ENCODE results near the gene NSG1.

DNA sequence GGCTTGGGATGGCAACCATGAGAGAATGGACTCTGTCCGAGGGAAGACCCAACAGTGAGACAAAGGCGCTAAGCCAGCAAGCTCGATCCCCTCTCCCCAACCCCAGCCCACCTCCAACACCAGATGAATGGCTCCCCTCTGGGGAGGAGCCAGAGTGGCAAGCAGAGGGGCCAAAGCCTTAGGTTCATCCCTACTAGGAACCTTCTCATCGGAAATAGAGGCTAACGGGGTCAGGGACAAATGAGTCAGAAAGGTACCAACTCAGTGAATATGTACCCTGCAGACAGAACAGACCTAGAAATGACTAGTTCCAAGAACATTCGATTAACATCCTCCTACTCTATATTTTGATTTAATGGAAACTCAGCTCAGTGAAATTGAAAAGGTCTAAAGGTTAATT, 73.9 kb downstream of the NSG1 start:
- TF ChIP-seq CTCF (conservative IDR thresholded peaks at IDR 0.05) (no peak), EZH2 (IDR thresholded peaks at IDR 0.05; ENCODE audit: low read depth) (no peak)
